Upper lobe of left lung (tissue), 4 donors: Measurements from ENCODE around the gene SLN.

Experiments
- CTCF ChIP-seq, 6 experiments: fragments of 450-650 bp in 4 of 6; fragments of 200-600 bp in 2 of 6; sonication (generic) in 2 of 6; IDR thresholded peaks; one replicate each; pipeline ENCODE4 v1.5.1; 2016 to 2019; ENCODE audit warnings: antibody characterized with exemption in 6 of 6
- EP300 ChIP-seq, 4 donors: sonication (generic); formaldehyde crosslinking; IDR thresholded peaks; one replicate each; pipeline ENCODE4 v1.5.1; 2017; ENCODE audit warnings: antibody characterized with exemption in 4 of 4, control low read depth in 2 of 4
- POLR2A ChIP-seq, 4 donors: fragments of 450-650 bp; IDR thresholded peaks; one replicate each; pipeline ENCODE4 v1.5.1; 2016 to 2017; ENCODE audit warnings: antibody characterized with exemption in 4 of 4, mild to moderate bottlenecking in 2 of 4

GRCh38 chr11:107676336-107677057 is 35.4 kb downstream of the SLN start:
- no peak for TF ChIP-seq EP300 (IDR thresholded peaks at IDR 0.05)
- TF ChIP-seq CTCF (IDR thresholded peaks at IDR 0.05), result no peak
- TF ChIP-seq POLR2A (IDR thresholded peaks at IDR 0.05), result no peak
